ENCODE data around the gene ATP9A. TPM values are rescaled to one million over a fixed set of nuclear protein-coding genes. Genes with fewer than 3 reads are reported as not detected.
"Not testable (repeated sequence)": the region's sequence is repeated elsewhere in the genome, so short reads cannot be mapped to it uniquely, and the experiment has no call there.

Gene ATP9A
- total and polyA plus RNA-seq, 2 donors (not counting 3 experiments of a cell fraction or from before 2014, with no cell fraction given) = 20.9 to 41.5 TPM

DNA sequence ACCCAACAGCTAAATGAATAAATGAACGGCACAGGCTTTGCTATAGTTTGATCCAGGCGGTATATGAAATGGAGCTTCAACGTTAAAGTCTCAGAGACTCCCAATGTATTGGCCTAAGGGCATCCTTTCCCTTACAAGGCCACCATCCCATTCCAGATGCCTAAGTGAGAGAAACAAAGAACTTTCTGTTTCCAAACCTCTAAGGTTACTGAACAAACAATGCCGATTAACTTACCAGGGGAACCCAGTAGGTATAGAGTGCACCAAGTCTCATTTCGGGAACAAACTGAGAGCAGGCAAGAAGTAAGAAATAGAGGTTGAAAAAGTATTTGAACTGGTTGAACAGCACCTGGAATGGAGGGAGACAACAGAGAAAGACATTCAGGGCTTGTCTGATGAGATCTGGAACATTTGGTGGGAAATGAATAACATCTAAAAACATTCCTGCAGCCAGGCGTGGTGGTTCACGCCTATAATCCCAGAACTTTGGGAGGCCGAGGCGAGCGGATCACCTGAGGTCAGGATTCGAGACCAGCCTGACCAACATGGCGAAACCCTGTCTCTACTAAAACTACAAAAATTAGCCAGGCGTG lies 42.5 kb downstream of the ATP9A start:
- Histone ChIP-seq H3K4me2 (ENCODE audit: insufficient read depth, low read length) (no peak overlapping the region), H3K9me1 (replicated peaks; ENCODE audit: control insufficient read depth, extremely low read depth, insufficient read depth, low read length) (no peaks in the 10 kb centered on the region), H4K20me1 (replicated peaks; ENCODE audit: control insufficient read depth, extremely low read depth, insufficient read depth, low read length) (no peaks in the 10 kb centered on the region), H3K27ac (ENCODE audit: insufficient read depth, low read depth, low read length) (no peak overlapping the region), H2AFZ (ENCODE audit: low read depth, low read length) (no peak overlapping the region), H3K4me3 (replicated peaks in 1 of 3; ENCODE audit: insufficient read depth in 1 of 3, low read depth in 1 of 3, low read length in 3 of 3) (no peak overlapping the region), H3K27me3 (ENCODE audit: control insufficient read depth in 2 of 2, insufficient read depth in 2 of 2, low read length in 2 of 2) (no peaks in the 10 kb centered on the region), H3K4me1 (ENCODE audit: control insufficient read depth, extremely low read depth, insufficient read depth, low read length) (no peaks in the 10 kb centered on the region), H3K9ac (replicated peaks; ENCODE audit: extremely low read depth, insufficient read depth, low read length) (no peak overlapping the region), H3K9me3 (replicated peaks; ENCODE audit: control insufficient read depth, insufficient read depth, low read length) (no peaks in the 10 kb centered on the region), H3K36me3 (ENCODE audit: control insufficient read depth in 2 of 2, extremely low read depth in 1 of 2, insufficient read depth in 2 of 2, low read length in 2 of 2) (peaks cover 0 to 5% of the 10 kb centered on the region in 2 experiments), H3K79me2 (ENCODE audit: control insufficient read depth, insufficient read depth, low read length) (no peaks in the 10 kb centered on the region)
- no peak for TF ChIP-seq FOS (IDR thresholded peaks at IDR 0.05; ENCODE audit: borderline replicate concordance, insufficient read depth, low read length)
- no peak for TF ChIP-seq POLR2A (IDR thresholded peaks at IDR 0.05; ENCODE audit: low read depth, low read length)
- TF ChIP-seq JUN (IDR thresholded peaks at IDR 0.05; ENCODE audit: borderline replicate concordance, insufficient read depth, insufficient read length, low read depth) = no peak
- TF ChIP-seq MYC (IDR thresholded peaks at IDR 0.05; ENCODE audit: low read depth, low read length) = no peak
- TF ChIP-seq, protein P1, sequence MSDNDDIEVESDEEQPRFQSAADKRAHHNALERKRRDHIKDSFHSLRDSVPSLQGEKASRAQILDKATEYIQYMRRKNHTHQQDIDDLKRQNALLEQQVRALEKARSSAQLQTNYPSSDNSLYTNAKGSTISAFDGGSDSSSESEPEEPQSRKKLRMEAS (IDR thresholded peaks at IDR 0.05; ENCODE audit: insufficient read depth, insufficient read length) = no peak
- TF ChIP-seq POLR2AphosphoS5 (IDR thresholded peaks at IDR 0.05; ENCODE audit: insufficient read depth, low read depth, low read length) = no peak
- no peak for TF ChIP-seq EZH2 (IDR thresholded peaks at IDR 0.05; ENCODE audit: borderline replicate concordance, low read depth, low read length, severe bottlenecking)
- TF ChIP-seq, protein P2, sequence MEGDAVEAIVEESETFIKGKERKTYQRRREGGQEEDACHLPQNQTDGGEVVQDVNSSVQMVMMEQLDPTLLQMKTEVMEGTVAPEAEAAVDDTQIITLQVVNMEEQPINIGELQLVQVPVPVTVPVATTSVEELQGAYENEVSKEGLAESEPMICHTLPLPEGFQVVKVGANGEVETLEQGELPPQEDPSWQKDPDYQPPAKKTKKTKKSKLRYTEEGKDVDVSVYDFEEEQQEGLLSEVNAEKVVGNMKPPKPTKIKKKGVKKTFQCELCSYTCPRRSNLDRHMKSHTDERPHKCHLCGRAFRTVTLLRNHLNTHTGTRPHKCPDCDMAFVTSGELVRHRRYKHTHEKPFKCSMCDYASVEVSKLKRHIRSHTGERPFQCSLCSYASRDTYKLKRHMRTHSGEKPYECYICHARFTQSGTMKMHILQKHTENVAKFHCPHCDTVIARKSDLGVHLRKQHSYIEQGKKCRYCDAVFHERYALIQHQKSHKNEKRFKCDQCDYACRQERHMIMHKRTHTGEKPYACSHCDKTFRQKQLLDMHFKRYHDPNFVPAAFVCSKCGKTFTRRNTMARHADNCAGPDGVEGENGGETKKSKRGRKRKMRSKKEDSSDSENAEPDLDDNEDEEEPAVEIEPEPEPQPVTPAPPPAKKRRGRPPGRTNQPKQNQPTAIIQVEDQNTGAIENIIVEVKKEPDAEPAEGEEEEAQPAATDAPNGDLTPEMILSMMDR (IDR thresholded peaks at IDR 0.05; ENCODE audit: extremely low read depth in 1 of 2, insufficient read depth in 1 of 2, low read depth in 1 of 2, low read length in 2 of 2) = no peak
- no peak for TF ChIP-seq GATA2 (IDR thresholded peaks at IDR 0.05; ENCODE audit: insufficient read depth, insufficient read length, low read depth, low read length)
- no peak for FAIRE-seq
- no TSS peak for BruUV-seq (replicated peaks)
- ChIA-PET CTCF (no interaction called here), POLR2A (no interaction called here)
- DNase-seq (ENCODE audit: low read depth, low spot score) = no peak
- intact Hi-C loops (cut with micrococcal nuclease) = no loop called here
- dilution Hi-C loops (cut with MboI; ENCODE audit: extremely low pct_ligation_motif_present, low sequenced_read_pairs) = no loop called here

DNA sequence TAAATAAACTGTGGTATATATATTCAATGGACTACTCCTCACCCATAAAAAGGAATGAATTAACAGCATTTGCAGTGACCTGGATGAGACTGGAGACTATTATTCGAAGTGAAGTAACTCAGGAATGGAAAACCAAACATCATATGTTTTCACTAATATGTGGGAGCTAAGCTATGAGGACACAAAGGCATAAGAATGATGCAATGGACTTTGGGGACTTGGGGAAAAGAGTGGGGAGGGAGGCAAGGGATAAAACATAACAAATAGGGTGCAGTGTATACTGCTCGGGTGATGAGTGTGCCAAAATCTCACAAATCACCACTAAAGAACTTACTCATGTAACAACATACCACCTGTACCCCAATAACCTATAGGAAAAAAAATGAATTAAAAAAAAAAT lies 45.2 kb downstream of the ATP9A start:
- intact Hi-C loops (cut with micrococcal nuclease); dilution Hi-C loops (cut with MboI; ENCODE audit: extremely low pct_ligation_motif_present, low sequenced_read_pairs); POLR2A ChIA-PET; H3K27ac ChIP-seq (ENCODE audit: insufficient read depth, low read depth, low read length); H3K36me3 ChIP-seq (ENCODE audit: control insufficient read depth in 2 of 2, extremely low read depth in 1 of 2, insufficient read depth in 2 of 2, low read length in 2 of 2); H3K4me3 ChIP-seq (replicated peaks in 1 of 3; ENCODE audit: insufficient read depth in 1 of 3, low read depth in 1 of 3, low read length in 3 of 3); H2AFZ ChIP-seq (ENCODE audit: low read depth, low read length); FAIRE-seq; H3K9me3 ChIP-seq (replicated peaks; ENCODE audit: control insufficient read depth, insufficient read depth, low read length); H3K79me2 ChIP-seq (ENCODE audit: control insufficient read depth, insufficient read depth, low read length); H3K9me1 ChIP-seq (replicated peaks; ENCODE audit: control insufficient read depth, extremely low read depth, insufficient read depth, low read length); H4K20me1 ChIP-seq (replicated peaks; ENCODE audit: control insufficient read depth, extremely low read depth, insufficient read depth, low read length); BruUV-seq (replicated peaks); H3K9ac ChIP-seq (replicated peaks; ENCODE audit: extremely low read depth, insufficient read depth, low read length); DNase-seq (ENCODE audit: low read depth, low spot score); H3K4me1 ChIP-seq (ENCODE audit: control insufficient read depth, extremely low read depth, insufficient read depth, low read length); CTCF ChIA-PET; H3K27me3 ChIP-seq (ENCODE audit: control insufficient read depth in 2 of 2, insufficient read depth in 2 of 2, low read length in 2 of 2); H3K4me2 ChIP-seq (ENCODE audit: insufficient read depth, low read length): not testable (repeated sequence)

DNA sequence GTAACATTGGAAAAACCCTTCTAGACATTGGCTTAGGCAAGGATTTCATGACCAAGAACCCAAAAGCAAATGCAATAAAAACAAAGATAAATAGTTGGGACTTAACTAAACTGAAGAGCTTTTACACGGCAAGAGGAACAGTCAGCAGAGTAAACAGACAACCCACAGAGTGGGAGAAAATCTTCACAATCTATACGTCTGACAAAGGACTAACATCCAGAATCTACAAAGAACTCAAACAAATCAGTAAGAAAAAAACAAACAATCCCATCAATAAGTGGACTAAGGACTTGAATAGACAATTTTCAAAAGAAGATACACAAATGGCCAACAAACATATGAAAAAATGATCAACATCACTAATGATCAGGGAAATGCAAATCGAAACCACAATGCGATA lies 45.9 kb downstream of the ATP9A start:
- H3K4me3 ChIP-seq (replicated peaks in 1 of 3; ENCODE audit: insufficient read depth in 1 of 3, low read depth in 1 of 3, low read length in 3 of 3); intact Hi-C loops (cut with micrococcal nuclease); FAIRE-seq; H4K20me1 ChIP-seq (replicated peaks; ENCODE audit: control insufficient read depth, extremely low read depth, insufficient read depth, low read length); H2AFZ ChIP-seq (ENCODE audit: low read depth, low read length); H3K27me3 ChIP-seq (ENCODE audit: control insufficient read depth in 2 of 2, insufficient read depth in 2 of 2, low read length in 2 of 2); H3K4me1 ChIP-seq (ENCODE audit: control insufficient read depth, extremely low read depth, insufficient read depth, low read length); CTCF ChIA-PET; H3K9me1 ChIP-seq (replicated peaks; ENCODE audit: control insufficient read depth, extremely low read depth, insufficient read depth, low read length); POLR2A ChIA-PET; H3K79me2 ChIP-seq (ENCODE audit: control insufficient read depth, insufficient read depth, low read length); dilution Hi-C loops (cut with MboI; ENCODE audit: extremely low pct_ligation_motif_present, low sequenced_read_pairs); H3K9me3 ChIP-seq (replicated peaks; ENCODE audit: control insufficient read depth, insufficient read depth, low read length); DNase-seq (ENCODE audit: low read depth, low spot score); H3K27ac ChIP-seq (ENCODE audit: insufficient read depth, low read depth, low read length); H3K4me2 ChIP-seq (ENCODE audit: insufficient read depth, low read length); H3K9ac ChIP-seq (replicated peaks; ENCODE audit: extremely low read depth, insufficient read depth, low read length); BruUV-seq (replicated peaks); H3K36me3 ChIP-seq (ENCODE audit: control insufficient read depth in 2 of 2, extremely low read depth in 1 of 2, insufficient read depth in 2 of 2, low read length in 2 of 2): not testable (repeated sequence)
